Liver (tissue), 9 donors: ENCODE measurements around the gene XAB2. TPM values are rescaled to one million over a fixed set of nuclear protein-coding genes. Genes with fewer than 3 reads are reported as not detected.
"Not testable (repeated sequence)": the region's sequence is repeated elsewhere in the genome, so short reads cannot be mapped to it uniquely, and the experiment has no call there.

Source experiments
- DNase-seq: peaks from one replicate; pipeline ENCODE4 v3.0.0-alpha.2; 2017; ENCODE audit warnings: low spot score
- H3K27ac ChIP-seq, 2 donors: one replicate each; pipeline ENCODE4 v1.7.0; 2013; ENCODE audit warnings: inconsistent platforms in 2 of 2, low read length in 2 of 2, control low read depth in 1 of 2, low read depth in 1 of 2, mild to moderate bottlenecking in 1 of 2
- H3K27me3 ChIP-seq, 4 donors: one replicate each; pipeline versions ENCODE4 v1.6.1 to v1.7.0; 2013; ENCODE audit warnings: low read length in 3 of 4, inconsistent platforms in 1 of 4, mild to moderate bottlenecking in 1 of 4, moderate library complexity in 1 of 4; ENCODE audit not compliant: control insufficient read depth in 4 of 4, insufficient read depth in 4 of 4
- H3K36me3 ChIP-seq, 4 donors: one replicate each; pipeline versions ENCODE4 v1.6.1 to v1.7.0; 2013; ENCODE audit warnings: low read length in 3 of 4, mild to moderate bottlenecking in 3 of 4, low read depth in 1 of 4, moderate library complexity in 1 of 4; ENCODE audit not compliant: control insufficient read depth in 4 of 4, insufficient read depth in 3 of 4
- H3K4me1 ChIP-seq, 4 donors: one replicate each; pipeline versions ENCODE4 v1.6.1 to v1.7.0; 2013; ENCODE audit warnings: low read length in 3 of 4, mild to moderate bottlenecking in 3 of 4, moderate library complexity in 1 of 4; ENCODE audit not compliant: control insufficient read depth in 4 of 4, insufficient read depth in 4 of 4
- H3K4me3 ChIP-seq, 3 donors: one replicate each; pipeline versions ENCODE4 v1.6.1 to v1.7.0; 2013; ENCODE audit warnings: low read length in 3 of 3, control low read depth in 1 of 3, low read depth in 1 of 3, mild to moderate bottlenecking in 1 of 3
- H3K9ac ChIP-seq, 2 donors: one replicate each; pipeline ENCODE4 v1.7.0; 2013; ENCODE audit warnings: low read length in 2 of 2, mild to moderate bottlenecking in 2 of 2, moderate library complexity in 2 of 2, control low read depth in 1 of 2, low read depth in 1 of 2
- H3K9me3 ChIP-seq, 4 donors: one replicate each; pipeline versions ENCODE4 v1.6.1 to v1.7.0; 2013; ENCODE audit warnings: low read length in 3 of 4; ENCODE audit not compliant: control insufficient read depth in 4 of 4
- ATF3 ChIP-seq: IDR thresholded peaks from 2 replicates; pipeline ENCODE4 v1.6.1; 2016; ENCODE audit warnings: antibody characterized with exemption
- FOXA1 ChIP-seq: IDR thresholded peaks from 2 replicates; pipeline ENCODE4 v1.6.1; 2016; ENCODE audit warnings: antibody characterized with exemption
- HNF4A ChIP-seq, 2 donors: conservative IDR thresholded peaks; 2 replicates each; pipeline ENCODE4 v1.6.1; 2016; ENCODE audit warnings: antibody characterized with exemption in 2 of 2, mild to moderate bottlenecking in 2 of 2
- HNF4G ChIP-seq: IDR thresholded peaks from 2 replicates; pipeline ENCODE4 v1.6.1; 2016; ENCODE audit warnings: antibody characterized with exemption
- JUND ChIP-seq, 2 donors: IDR thresholded peaks; 2 replicates each; pipeline ENCODE4 v1.6.1; 2016; ENCODE audit warnings: antibody characterized with exemption in 2 of 2
- MAX ChIP-seq: IDR thresholded peaks from 2 replicates; pipeline ENCODE4 v1.6.1; 2016; ENCODE audit warnings: antibody characterized with exemption
- NR2F2 ChIP-seq: IDR thresholded peaks from 2 replicates; pipeline ENCODE4 v1.6.1; 2016; ENCODE audit warnings: antibody characterized with exemption
- RAD21 ChIP-seq, 2 donors: IDR thresholded peaks; 2 replicates each; pipeline ENCODE4 v1.6.1; 2016; ENCODE audit warnings: antibody characterized with exemption in 2 of 2, mild to moderate bottlenecking in 2 of 2
- RXRA ChIP-seq, 2 donors: IDR thresholded peaks; 2 replicates each; pipeline ENCODE4 v1.6.1; 2017 to 2018; ENCODE audit warnings: antibody characterized with exemption in 2 of 2, mild to moderate bottlenecking in 1 of 2
- SP1 ChIP-seq: IDR thresholded peaks from 2 replicates; pipeline ENCODE4 v1.6.1; 2018; ENCODE audit warnings: antibody characterized with exemption, mild to moderate bottlenecking
- TAF1 ChIP-seq: conservative IDR thresholded peaks from 2 replicates; pipeline ENCODE4 v1.6.1; 2016; ENCODE audit warnings: antibody characterized with exemption, mild to moderate bottlenecking
- YY1 ChIP-seq: IDR thresholded peaks from 2 replicates; pipeline ENCODE4 v1.6.1; 2016; ENCODE audit warnings: antibody characterized with exemption, mild to moderate bottlenecking
- ZBTB33 ChIP-seq: IDR thresholded peaks from 2 replicates; pipeline ENCODE4 v1.6.1; 2016; ENCODE audit warnings: antibody characterized with exemption
- WGBS: extraction: QIAGEN DNeasy Blood & Tissue Kit; methylation state at CpG from one replicate; pipeline ENCODE4 v1.1.7; 2013; 5-methylcytosine and 5-hydroxymethylcytosine counted together
- polyA plus RNA-seq, 2 donors: library from polyadenylated mRNA; stranded (reverse) in 1 of 2; unstranded in 1 of 2; fragments of 200-250 nt in 1 of 2; fragments of >200 nt in 1 of 2; fragmentation: Nextera tagmentation in 1 of 2; extraction: Ambion mirVana in 1 of 2; gene quantifications; one replicate each; pipeline versions ENCODE4 v1.2.1 to v1.2.3, GENCODE V29; 2013 to 2015
- total RNA-seq, 2 donors: library from RNA; depleted of rRNA; stranded (reverse); fragments of >200 nt; gene quantifications; one replicate each; pipeline ENCODE4 v1.2.3, GENCODE V29; 2014
- donor health status: healthy.
- donor health status: healthy.
- donor health status: healthy.
- donor health status: healthy.
- donor health status: healthy.

XAB2 gene
- total and polyA plus RNA-seq, 4 donors = 5.1 to 21.3 (median 15.3) TPM

DNA sequence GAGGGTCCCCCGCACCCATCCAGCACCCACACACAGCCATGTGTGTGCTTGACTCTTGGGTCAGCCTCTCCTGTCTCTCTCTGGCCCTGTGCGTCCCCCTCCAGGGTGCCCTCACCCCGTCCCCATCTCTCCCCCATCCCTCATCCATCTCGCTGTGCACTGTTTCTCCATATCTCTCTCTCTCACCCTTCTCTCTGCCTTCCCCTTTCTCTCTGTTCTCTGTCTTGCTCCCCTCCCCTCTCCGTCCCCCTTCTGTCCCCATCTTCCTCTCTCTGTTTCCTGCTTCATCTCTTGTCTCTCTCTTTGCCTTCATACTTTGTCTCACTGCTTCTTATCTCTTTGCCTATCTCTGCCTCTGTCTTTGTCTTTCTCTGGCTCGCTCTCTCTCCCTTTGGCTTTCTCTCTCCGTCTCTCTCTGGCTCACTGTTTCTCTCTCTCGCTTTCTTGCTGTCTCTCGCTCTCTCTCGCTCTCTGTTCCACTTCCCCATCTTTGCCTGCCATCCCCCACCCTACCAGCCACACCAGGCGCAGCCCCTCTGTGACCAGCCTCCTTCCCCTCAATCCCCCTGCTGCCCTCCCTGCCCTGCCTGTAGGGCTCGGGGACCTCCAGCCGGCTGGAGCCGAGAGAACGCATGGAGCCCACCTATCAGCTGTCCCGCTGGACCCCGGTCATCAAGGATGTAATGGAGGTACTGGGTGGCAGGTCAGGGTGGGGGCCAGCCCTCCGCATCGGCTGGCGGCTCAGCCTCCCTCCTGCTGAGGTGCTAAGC, 16.5 kb upstream of the XAB2 start:
- H3K9me3 ChIP-seq = no peaks in the 10 kb centered on the region
- no peak overlapping the region for H3K4me3 ChIP-seq
- no peak overlapping the region for H3K27ac ChIP-seq
- 85% methylated on average over 20 of the region's 20 CpGs for WGBS
- H3K4me1 ChIP-seq = peaks cover 0 to 5% (median 0%) of the 10 kb centered on the region in 4 donors
- no peak for DNase-seq
- no peak overlapping the region for H3K9ac ChIP-seq
- TF ChIP-seq MAX (no peak), ZBTB33 (no peak), NR2F2 (no peak), TAF1 (no peak), RAD21 (IDR thresholded peaks at IDR 0.05) (no peak), HNF4A (conservative IDR thresholded peaks at IDR 0.05) (no peak), HNF4G (no peak), FOXA1 (no peak), SP1 (no peak), YY1 (no peak), ATF3 (no peak), RXRA (IDR thresholded peaks at IDR 0.05) (no peak)
- peaks cover 0 to 3% (median 0%) of the 10 kb centered on the region in 4 donors for H3K36me3 ChIP-seq
- H3K27me3 ChIP-seq = no peaks in the 10 kb centered on the region

- H3K36me3 ChIP-seq = peaks cover 0 to 3% (median 0%) of the 10 kb centered on the region in 4 donors
These were observed 15.8 kb upstream of the XAB2 start for GRCh38 chr19:7645163-7645562.

DNA sequence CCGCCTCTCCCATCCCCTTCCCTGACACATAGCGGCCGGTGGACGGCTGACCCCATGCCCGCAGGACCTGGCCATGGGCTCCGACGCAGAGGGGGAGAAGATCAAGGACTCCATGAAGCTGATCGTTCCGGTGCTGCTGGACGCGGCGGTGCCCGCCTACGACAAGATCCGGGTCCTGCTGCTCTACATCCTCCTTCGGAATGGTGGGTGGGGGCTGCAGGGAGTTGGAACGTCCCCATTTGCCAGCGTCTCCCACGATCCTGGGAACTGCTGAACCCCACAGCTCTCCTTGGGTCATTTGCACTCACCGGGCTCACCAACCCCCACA, 15.2 kb upstream of the XAB2 start:
- Histone ChIP-seq H3K9me3 (no peaks in the 10 kb centered on the region), H3K27ac (no peak overlapping the region), H3K4me3 (no peak overlapping the region), H3K36me3 (peaks cover 0 to 3% (median 0%) of the 10 kb centered on the region in 4 donors), H3K4me1 (peaks cover 0 to 5% (median 0%) of the 10 kb centered on the region in 4 donors), H3K27me3 (no peaks in the 10 kb centered on the region), H3K9ac (no peak overlapping the region)
- DNase-seq = no peak
- WGBS = 98% methylated on average over 20 of the region's 20 CpGs
- TF ChIP-seq JUND (IDR thresholded peaks at IDR 0.05) = no peak
- no peak for TF ChIP-seq ZBTB33
- no peak for TF ChIP-seq YY1
- TF ChIP-seq HNF4G = no peak
- TF ChIP-seq ATF3 = no peak
- no peak for TF ChIP-seq NR2F2
- TF ChIP-seq HNF4A (conservative IDR thresholded peaks at IDR 0.05) = no peak
- no peak for TF ChIP-seq RAD21 (IDR thresholded peaks at IDR 0.05)

More at GRCh38 chr19:7645163-7645562, 15.8 kb upstream of the XAB2 start:
- Histone ChIP-seq H3K27ac (no peak overlapping the region), H3K9me3 (no peaks in the 10 kb centered on the region), H3K4me3 (no peak overlapping the region), H3K27me3 (no peaks in the 10 kb centered on the region), H3K9ac (no peak overlapping the region), H3K4me1 (peaks cover 0 to 5% (median 0%) of the 10 kb centered on the region in 4 donors)
- no peak for TF ChIP-seq RAD21 (IDR thresholded peaks at IDR 0.05)
- WGBS = 90% methylated on average over 14 of the region's 14 CpGs
- no peak for DNase-seq

DNA sequence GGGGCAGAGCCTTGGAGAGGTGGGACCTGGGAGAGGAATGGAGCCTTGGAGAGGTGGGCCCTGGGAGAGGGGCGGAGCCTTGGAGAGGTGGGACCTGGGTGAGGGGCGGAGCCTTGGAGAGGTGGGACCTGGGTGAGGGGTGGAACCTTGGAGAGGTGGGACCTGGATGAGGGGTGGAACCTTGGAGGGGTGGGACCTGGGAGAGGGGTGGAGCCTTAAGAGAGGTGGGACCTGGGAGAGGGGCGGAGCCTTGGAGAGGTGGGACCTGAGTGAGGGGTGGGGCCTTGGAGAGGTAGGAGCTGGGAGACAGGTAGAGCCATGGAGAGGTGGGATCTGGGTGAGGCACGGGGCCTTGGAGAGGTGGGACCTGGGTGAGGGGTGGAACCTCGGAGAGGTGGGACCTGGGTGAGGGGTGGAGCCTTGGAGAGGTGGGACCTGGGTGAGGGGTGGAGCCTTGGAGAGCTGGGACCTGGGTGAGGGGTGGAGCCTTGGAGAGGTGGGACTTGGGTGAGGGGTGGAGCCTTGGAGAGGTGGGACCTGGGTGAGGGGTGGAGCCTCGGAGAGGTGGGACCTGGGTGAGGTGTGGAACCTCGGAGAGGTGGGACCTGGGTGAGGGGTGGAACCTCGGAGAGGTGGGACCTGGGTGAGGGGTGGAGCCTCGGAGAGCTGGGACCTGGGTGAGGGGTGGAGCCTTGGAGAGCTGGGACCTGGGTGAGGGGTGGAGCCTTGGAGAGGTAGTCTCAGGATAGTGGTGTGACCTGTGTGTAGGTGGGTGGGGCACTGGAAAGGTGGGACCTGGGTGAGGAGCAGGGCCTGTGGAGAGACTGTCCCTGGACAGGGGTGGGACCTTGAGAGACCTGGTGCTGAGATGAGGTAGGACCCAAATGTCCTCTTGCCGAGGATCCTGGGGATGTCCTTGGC, 14.5 kb upstream of the XAB2 start:
- not testable (repeated sequence) for DNase-seq, H3K27ac ChIP-seq, H3K9me3 ChIP-seq, H3K4me3 ChIP-seq, H3K36me3 ChIP-seq, H3K27me3 ChIP-seq, H3K4me1 ChIP-seq, H3K9ac ChIP-seq
- 81% methylated on average over 10 of the region's 10 CpGs for WGBS
